Liver (tissue), 9 donors: ENCODE measurements around the gene NEAT1. TPM values are rescaled to one million over a fixed set of nuclear protein-coding genes. Genes with fewer than 3 reads are reported as not detected.
A peak's percentile ranks its signal among the peaks of the same experiment; 100 is the strongest.
"Not testable (repeated sequence)": the region's sequence is repeated elsewhere in the genome, so short reads cannot be mapped to it uniquely, and the experiment has no call there.

Experiments
- DNase-seq: peaks from one replicate; pipeline ENCODE4 v3.0.0-alpha.2; 2017; ENCODE audit warnings: low spot score
- H3K27ac ChIP-seq, 2 donors: one replicate each; pipeline ENCODE4 v1.7.0; 2013; ENCODE audit warnings: inconsistent platforms in 2 of 2, low read length in 2 of 2, control low read depth in 1 of 2, low read depth in 1 of 2, mild to moderate bottlenecking in 1 of 2
- H3K27me3 ChIP-seq, 4 donors: one replicate each; pipeline versions ENCODE4 v1.6.1 to v1.7.0; 2013; ENCODE audit warnings: low read length in 3 of 4, inconsistent platforms in 1 of 4, mild to moderate bottlenecking in 1 of 4, moderate library complexity in 1 of 4; ENCODE audit not compliant: control insufficient read depth in 4 of 4, insufficient read depth in 4 of 4
- H3K36me3 ChIP-seq, 4 donors: one replicate each; pipeline versions ENCODE4 v1.6.1 to v1.7.0; 2013; ENCODE audit warnings: low read length in 3 of 4, mild to moderate bottlenecking in 3 of 4, low read depth in 1 of 4, moderate library complexity in 1 of 4; ENCODE audit not compliant: control insufficient read depth in 4 of 4, insufficient read depth in 3 of 4
- H3K4me1 ChIP-seq, 4 donors: one replicate each; pipeline versions ENCODE4 v1.6.1 to v1.7.0; 2013; ENCODE audit warnings: low read length in 3 of 4, mild to moderate bottlenecking in 3 of 4, moderate library complexity in 1 of 4; ENCODE audit not compliant: control insufficient read depth in 4 of 4, insufficient read depth in 4 of 4
- H3K4me3 ChIP-seq, 3 donors: one replicate each; pipeline versions ENCODE4 v1.6.1 to v1.7.0; 2013; ENCODE audit warnings: low read length in 3 of 3, control low read depth in 1 of 3, low read depth in 1 of 3, mild to moderate bottlenecking in 1 of 3
- H3K9ac ChIP-seq, 2 donors: one replicate each; pipeline ENCODE4 v1.7.0; 2013; ENCODE audit warnings: low read length in 2 of 2, mild to moderate bottlenecking in 2 of 2, moderate library complexity in 2 of 2, control low read depth in 1 of 2, low read depth in 1 of 2
- H3K9me3 ChIP-seq, 4 donors: one replicate each; pipeline versions ENCODE4 v1.6.1 to v1.7.0; 2013; ENCODE audit warnings: low read length in 3 of 4; ENCODE audit not compliant: control insufficient read depth in 4 of 4
- ATF3 ChIP-seq: IDR thresholded peaks from 2 replicates; pipeline ENCODE4 v1.6.1; 2016; ENCODE audit warnings: antibody characterized with exemption
- CTCF ChIP-seq: fragments of 150-350 bp; IDR thresholded peaks from 2 replicates; pipeline ENCODE4 v1.5.1; 2017; ENCODE audit warnings: improper control_type of control experiment, low read depth, low read length; ENCODE audit not compliant: missing input control
- EGR1 ChIP-seq, 2 donors: IDR thresholded peaks; 2 replicates each; pipeline ENCODE4 v1.6.1; 2016 to 2018; ENCODE audit warnings: antibody characterized with exemption in 2 of 2, low read depth in 2 of 2
- GABPA ChIP-seq, 2 donors: IDR thresholded peaks in 1 of 2; conservative IDR thresholded peaks in 1 of 2; 2 replicates each; pipeline ENCODE4 v1.6.1; 2016; ENCODE audit warnings: antibody characterized with exemption in 2 of 2, mild to moderate bottlenecking in 1 of 2, moderate library complexity in 1 of 2
- MAX ChIP-seq: IDR thresholded peaks from 2 replicates; pipeline ENCODE4 v1.6.1; 2016; ENCODE audit warnings: antibody characterized with exemption
- NR2F2 ChIP-seq: IDR thresholded peaks from 2 replicates; pipeline ENCODE4 v1.6.1; 2016; ENCODE audit warnings: antibody characterized with exemption
- RAD21 ChIP-seq, 2 donors: IDR thresholded peaks; 2 replicates each; pipeline ENCODE4 v1.6.1; 2016; ENCODE audit warnings: antibody characterized with exemption in 2 of 2, mild to moderate bottlenecking in 2 of 2
- REST ChIP-seq: IDR thresholded peaks from 2 replicates; pipeline ENCODE4 v1.6.1; 2016; ENCODE audit warnings: antibody characterized with exemption, mild to moderate bottlenecking
- RXRA ChIP-seq, 2 donors: IDR thresholded peaks; 2 replicates each; pipeline ENCODE4 v1.6.1; 2017 to 2018; ENCODE audit warnings: antibody characterized with exemption in 2 of 2, mild to moderate bottlenecking in 1 of 2
- SP1 ChIP-seq: IDR thresholded peaks from 2 replicates; pipeline ENCODE4 v1.6.1; 2018; ENCODE audit warnings: antibody characterized with exemption, mild to moderate bottlenecking
- TAF1 ChIP-seq: conservative IDR thresholded peaks from 2 replicates; pipeline ENCODE4 v1.6.1; 2016; ENCODE audit warnings: antibody characterized with exemption, mild to moderate bottlenecking
- ZBTB33 ChIP-seq: IDR thresholded peaks from 2 replicates; pipeline ENCODE4 v1.6.1; 2016; ENCODE audit warnings: antibody characterized with exemption
- WGBS: extraction: QIAGEN DNeasy Blood & Tissue Kit; methylation state at CpG from one replicate; pipeline ENCODE4 v1.1.7; 2013; 5-methylcytosine and 5-hydroxymethylcytosine counted together
- polyA plus RNA-seq, 2 donors: library from polyadenylated mRNA; stranded (reverse) in 1 of 2; unstranded in 1 of 2; fragments of 200-250 nt in 1 of 2; fragments of >200 nt in 1 of 2; fragmentation: Nextera tagmentation in 1 of 2; extraction: Ambion mirVana in 1 of 2; gene quantifications; one replicate each; pipeline versions ENCODE4 v1.2.1 to v1.2.3, GENCODE V29; 2013 to 2015
- total RNA-seq, 2 donors: library from RNA; depleted of rRNA; stranded (reverse); fragments of >200 nt; gene quantifications; one replicate each; pipeline ENCODE4 v1.2.3, GENCODE V29; 2014
- donor health status: healthy.
- donor health status: healthy.
- donor health status: healthy.
- donor health status: healthy.
- donor health status: healthy.

NEAT1 gene
- total and polyA plus RNA-seq, 4 donors, result 29.6 to 1,968 (median 80.8) TPM

- H3K9me3 ChIP-seq, result no peaks in the 10 kb centered on the region
- peak in 1 of 2 donors; percentile 18 for TF ChIP-seq RAD21 (IDR thresholded peaks at IDR 0.05)
- no peak for TF ChIP-seq NR2F2
- TF ChIP-seq RXRA (IDR thresholded peaks at IDR 0.05), result peak in 1 of 2 donors; percentile 25
- TF ChIP-seq SP1, result peak; percentile 7
- peaks cover 0 to 10% (median 4%) of the 10 kb centered on the region in 4 donors for H3K4me1 ChIP-seq
- peak; percentile 94 for DNase-seq
- H3K36me3 ChIP-seq, result no peaks in the 10 kb centered on the region
- no peaks in the 10 kb centered on the region for H3K27me3 ChIP-seq
- WGBS, result 8% methylated on average over 47 of the region's 47 CpGs
- H3K27ac ChIP-seq, result peak overlapping the region; percentile 65 to 77
- H3K9ac ChIP-seq, result peak overlapping the region in 1 of 2 donors; percentile 63
- H3K4me3 ChIP-seq, result peak overlapping the region; percentile 43 to 55 (median 47)
Measured at GRCh38 chr11:65454696-65455456, 32.3 kb downstream of the NEAT1 start.

- TF ChIP-seq GABPA (IDR thresholded peaks at IDR 0.05 in 1 of 2, conservative IDR thresholded peaks at IDR 0.05 in 1 of 2) (no peak), EGR1 (IDR thresholded peaks at IDR 0.05; ENCODE audit: low read depth in 2 of 2) (no peak), MAX (no peak), CTCF (no peak), ZBTB33 (no peak), ATF3 (no peak)
- WGBS, result 95% methylated on average over 3 of the region's 3 CpGs
- H3K4me3 ChIP-seq, result no peak overlapping the region
- no peak for DNase-seq
- H3K27ac ChIP-seq, result no peak overlapping the region
- H3K9ac ChIP-seq, result no peak overlapping the region
- peaks cover 0 to 16% (median 10%) of the 10 kb centered on the region in 4 donors for H3K4me1 ChIP-seq
- no peaks in the 10 kb centered on the region for H3K9me3 ChIP-seq
- no peaks in the 10 kb centered on the region for H3K36me3 ChIP-seq
- no peaks in the 10 kb centered on the region for H3K27me3 ChIP-seq
Measured at GRCh38 chr11:65456418-65456817, 33.8 kb downstream of the NEAT1 start.

- TF ChIP-seq REST (no peak), TAF1 (no peak)
- no peak for DNase-seq
- H3K36me3 ChIP-seq, result no peaks in the 10 kb centered on the region
- no peak overlapping the region for H3K9ac ChIP-seq
- H3K4me3 ChIP-seq, result no peak overlapping the region
- peaks cover 0 to 16% (median 11%) of the 10 kb centered on the region in 4 donors for H3K4me1 ChIP-seq
- no peaks in the 10 kb centered on the region for H3K27me3 ChIP-seq
- WGBS, result 90% methylated on average over 7 of the region's 7 CpGs
- H3K9me3 ChIP-seq, result no peaks in the 10 kb centered on the region
- H3K27ac ChIP-seq, result no peak overlapping the region
Measured at GRCh38 chr11:65459552-65459951, 37.0 kb downstream of the NEAT1 start.

GRCh38 chr11:65465471-65465870, 42.9 kb downstream of the NEAT1 start:
- not testable (repeated sequence) for DNase-seq, H3K27me3 ChIP-seq, H3K4me3 ChIP-seq, H3K27ac ChIP-seq, H3K9ac ChIP-seq, H3K9me3 ChIP-seq, H3K36me3 ChIP-seq
- H3K4me1 ChIP-seq, result peaks cover 0 to 20% (median 15%) of the 10 kb centered on the region in 4 donors
- WGBS, result 96% methylated on average over 18 of the region's 18 CpGs
